Mesenchymal stem cell (in vitro differentiated cells and primary cell): ENCODE data around the gene LAMA5.

ENCODE experiments used
- DNase-seq: peaks from one replicate; pipeline ENCODE4 v3.0.0-alpha.2; 2013
- H2AFZ ChIP-seq: one replicate; pipeline ENCODE4 v1.6.1; 2013; ENCODE audit warnings: low read depth, mild to moderate bottlenecking, control low read depth, inconsistent platforms, low read length, moderate library complexity
- H2AK5ac ChIP-seq: 2 replicates; pipeline ENCODE4 v1.6.1; 2013; ENCODE audit warnings: low read length, moderate library complexity, mild to moderate bottlenecking, inconsistent platforms; ENCODE audit not compliant: severe bottlenecking
- H2BK120ac ChIP-seq: one replicate; pipeline ENCODE4 v1.6.1; 2013; ENCODE audit warnings: low read depth, mild to moderate bottlenecking, inconsistent platforms, low read length, moderate library complexity
- H2BK12ac ChIP-seq, 2 experiments: one replicate each; pipeline ENCODE4 v1.6.1; 2013; ENCODE audit warnings: inconsistent platforms in 2 of 2, low read length in 2 of 2, mild to moderate bottlenecking in 2 of 2, moderate library complexity in 2 of 2, control low read depth in 1 of 2
- H2BK15ac ChIP-seq: one replicate; pipeline ENCODE4 v1.6.1; 2013; ENCODE audit warnings: mild to moderate bottlenecking, low read depth, inconsistent platforms; ENCODE audit not compliant: poor library complexity, severe bottlenecking
- H2BK5ac ChIP-seq: 2 replicates; pipeline ENCODE4 v1.6.1; 2013; ENCODE audit warnings: low read depth, mild to moderate bottlenecking, low read length, control low read depth, inconsistent platforms; ENCODE audit not compliant: poor library complexity, severe bottlenecking
- H3K14ac ChIP-seq, 2 experiments: one replicate each; pipeline ENCODE4 v1.6.1; 2013; ENCODE audit warnings: inconsistent platforms in 2 of 2, low read length in 2 of 2, control low read depth in 1 of 2, mild to moderate bottlenecking in 1 of 2, moderate library complexity in 1 of 2
- H3K18ac ChIP-seq, 2 experiments: one replicate each; pipeline ENCODE4 v1.6.1; 2013; ENCODE audit warnings: inconsistent platforms in 2 of 2, low read length in 2 of 2, control low read depth in 1 of 2, low read depth in 1 of 2, mild to moderate bottlenecking in 1 of 2
- H3K23ac ChIP-seq, 2 experiments: one replicate each; pipeline ENCODE4 v1.6.1; 2013; ENCODE audit warnings: inconsistent platforms in 2 of 2, low read length in 2 of 2, mild to moderate bottlenecking in 2 of 2, moderate library complexity in 2 of 2, control low read depth in 1 of 2
- H3K27ac ChIP-seq: 2 replicates; pipeline ENCODE4 v1.5.1; 2013; ENCODE audit warnings: mild to moderate bottlenecking, moderate library complexity, low read length, control low read depth, inconsistent platforms; ENCODE audit not compliant: poor library complexity, severe bottlenecking
- H3K27me3 ChIP-seq, 2 experiments: 2 replicates each; pipeline versions ENCODE4 v1.6.1 to v1.7.0; 2013; ENCODE audit warnings: low read length in 2 of 2, mild to moderate bottlenecking in 2 of 2, moderate library complexity in 2 of 2, control low read depth in 1 of 2, inconsistent platforms in 1 of 2; ENCODE audit not compliant: control insufficient read depth in 1 of 2, insufficient read depth in 1 of 2
- H3K36me3 ChIP-seq, 2 experiments: 2 replicates each; pipeline versions ENCODE4 v1.6.1 to v1.7.0; 2013; ENCODE audit warnings: low read length in 2 of 2, control low read depth in 1 of 2, inconsistent platforms in 1 of 2, low read depth in 1 of 2, mild to moderate bottlenecking in 1 of 2; ENCODE audit not compliant: insufficient read depth in 2 of 2, control insufficient read depth in 1 of 2
- H3K4ac ChIP-seq, 2 experiments: one replicate each; pipeline ENCODE4 v1.6.1; 2013; ENCODE audit warnings: inconsistent platforms in 2 of 2, low read length in 2 of 2, mild to moderate bottlenecking in 2 of 2, moderate library complexity in 2 of 2, control low read depth in 1 of 2, low read depth in 1 of 2
- H3K4me1 ChIP-seq: 2 replicates; pipeline ENCODE4 v1.6.1; 2013; ENCODE audit warnings: low read depth, low read length, control low read depth; ENCODE audit not compliant: control insufficient read depth, insufficient read depth
- H3K4me2 ChIP-seq: 2 replicates; pipeline ENCODE4 v1.6.1; 2013; ENCODE audit warnings: low read length, mild to moderate bottlenecking, inconsistent platforms; ENCODE audit not compliant: poor library complexity, severe bottlenecking
- H3K4me3 ChIP-seq, 2 experiments: 2 replicates each; pipeline versions ENCODE4 v1.5.1 to v1.7.0; 2013; ENCODE audit warnings: low read length in 2 of 2, mild to moderate bottlenecking in 2 of 2, control low read depth in 1 of 2, low read depth in 1 of 2; ENCODE audit not compliant: insufficient read depth in 1 of 2
- H3K79me1 ChIP-seq: replicated peaks from 2 replicates; pipeline ENCODE4 v1.6.1; 2013; ENCODE audit warnings: mild to moderate bottlenecking, control low read depth, low read length, inconsistent platforms; ENCODE audit not compliant: poor library complexity, severe bottlenecking
- H3K9ac ChIP-seq: 2 replicates; pipeline ENCODE4 v1.7.0; 2013; ENCODE audit warnings: mild to moderate bottlenecking, low read length, moderate library complexity
- H3K9me3 ChIP-seq: 2 replicates; pipeline ENCODE4 v1.7.0; 2013; ENCODE audit warnings: mild to moderate bottlenecking, low read length; ENCODE audit not compliant: control insufficient read depth
- H4K8ac ChIP-seq: one replicate; pipeline ENCODE4 v1.6.1; 2013; ENCODE audit warnings: inconsistent platforms, mild to moderate bottlenecking, low read length, moderate library complexity
- H4K91ac ChIP-seq: one replicate; pipeline ENCODE4 v1.6.1; 2013; ENCODE audit warnings: mild to moderate bottlenecking, low read length, inconsistent platforms
- WGBS: methylation state at CpG from one replicate; pipeline ENCODE4 v1.1.7; 2013; ENCODE audit warnings: mixed read lengths; 5-methylcytosine and 5-hydroxymethylcytosine counted together

LAMA5 gene

GRCh38 chr20:62291251-62292066 is 75.7 kb downstream of the LAMA5 start:
- no peak overlapping the region for H2BK15ac ChIP-seq
- no peak for DNase-seq
- H3K27me3 ChIP-seq: no peaks in the 10 kb centered on the region

DNA sequence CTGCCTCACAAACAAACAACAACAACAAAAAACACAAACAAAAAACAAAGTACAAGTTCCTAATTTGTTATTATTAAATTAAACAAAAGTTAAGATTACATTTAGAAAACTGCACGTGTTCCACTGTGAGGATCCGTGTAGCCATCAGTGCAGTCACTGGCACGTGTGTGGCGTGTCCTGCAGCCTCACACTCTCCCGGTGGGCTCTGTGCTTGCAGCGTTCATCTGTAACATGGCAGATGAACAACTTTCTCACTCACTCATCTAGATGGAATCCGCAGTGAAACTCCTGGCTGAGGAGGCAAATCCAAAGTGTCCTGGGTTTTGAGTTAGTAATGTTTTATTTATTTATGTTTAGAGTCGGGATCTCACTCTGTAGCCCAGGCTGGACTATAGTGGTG is 77.2 kb downstream of the LAMA5 start:
- Histone ChIP-seq H3K4me1 (no peaks in the 10 kb centered on the region), H2BK120ac (no peak overlapping the region), H2BK5ac (no peak overlapping the region), H3K23ac (no peak overlapping the region), H2BK12ac (no peak overlapping the region), H4K91ac (no peak overlapping the region), H3K79me1 (peaks cover 10% of the 10 kb centered on the region), H2AFZ (no peak overlapping the region), H2AK5ac (no peak overlapping the region), H3K18ac (no peak overlapping the region), H3K4me2 (no peak overlapping the region), H3K27me3 (no peaks in the 10 kb centered on the region), H3K4ac (no peak overlapping the region), H3K4me3 (no peak overlapping the region), H3K9ac (no peak overlapping the region), H3K36me3 (peaks cover 74 to 80% of the 10 kb centered on the region in 2 experiments), H3K9me3 (no peaks in the 10 kb centered on the region), H3K27ac (no peak overlapping the region), H3K14ac (no peak overlapping the region), H4K8ac (no peak overlapping the region), H2BK15ac (no peak overlapping the region)
- DNase-seq: no peak
- WGBS: 92% methylated on average over 8 of the region's 8 CpGs

More at GRCh38 chr20:62291251-62292066, 75.7 kb downstream of the LAMA5 start:
- H3K23ac ChIP-seq: no peak overlapping the region
- no peak overlapping the region for H3K14ac ChIP-seq
- peaks cover 73 to 80% of the 10 kb centered on the region in 2 experiments for H3K36me3 ChIP-seq
- H3K9me3 ChIP-seq: no peaks in the 10 kb centered on the region
- no peak overlapping the region for H3K4me2 ChIP-seq
- no peaks in the 10 kb centered on the region for H3K4me1 ChIP-seq
- H3K18ac ChIP-seq: no peak overlapping the region
- no peak overlapping the region for H3K4me3 ChIP-seq
- no peak overlapping the region for H3K27ac ChIP-seq
- no peak overlapping the region for H3K4ac ChIP-seq
- no peak overlapping the region for H2BK5ac ChIP-seq
- WGBS: 97% methylated on average over 29 of the region's 29 CpGs
- peaks cover 13% of the 10 kb centered on the region for H3K79me1 ChIP-seq
- no peak overlapping the region for H2BK12ac ChIP-seq
- H2AK5ac ChIP-seq: no peak overlapping the region
- no peak overlapping the region for H4K91ac ChIP-seq
- H2BK120ac ChIP-seq: no peak overlapping the region
- no peak overlapping the region for H3K9ac ChIP-seq
- no peak overlapping the region for H2AFZ ChIP-seq
- H4K8ac ChIP-seq: no peak overlapping the region

DNA sequence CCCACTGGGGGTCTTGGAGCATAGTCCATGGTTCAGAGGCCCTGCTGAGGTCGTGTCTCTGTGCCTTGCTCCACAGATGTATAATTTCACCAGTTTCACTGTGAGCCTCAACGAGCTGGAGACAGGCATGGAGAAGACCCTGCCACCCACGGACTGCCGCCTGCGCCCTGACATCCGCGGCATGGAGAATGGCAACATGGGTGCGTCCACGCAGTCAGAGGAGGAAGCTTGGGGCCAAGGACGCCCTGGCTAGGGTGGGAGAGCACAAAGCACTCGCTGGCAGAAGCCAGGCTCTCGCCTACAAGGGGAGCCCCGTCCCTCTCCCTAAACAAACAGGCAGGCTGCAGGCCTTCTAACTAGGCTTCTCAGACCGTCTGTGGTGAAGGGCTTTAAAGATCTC is 78.0 kb downstream of the LAMA5 start:
- no peak overlapping the region for H2BK12ac ChIP-seq
- H3K9ac ChIP-seq: no peak overlapping the region
- no peak overlapping the region for H2AFZ ChIP-seq
- H3K18ac ChIP-seq: no peak overlapping the region
- H3K27me3 ChIP-seq: no peaks in the 10 kb centered on the region
- no peak overlapping the region for H2AK5ac ChIP-seq
- DNase-seq: no peak
- H3K4me1 ChIP-seq: no peaks in the 10 kb centered on the region
- H3K79me1 ChIP-seq: peaks cover 10% of the 10 kb centered on the region
- H2BK120ac ChIP-seq: no peak overlapping the region
- no peak overlapping the region for H3K4ac ChIP-seq
- no peak overlapping the region for H2BK5ac ChIP-seq
- no peak overlapping the region for H3K4me3 ChIP-seq
- H3K9me3 ChIP-seq: no peaks in the 10 kb centered on the region
- H4K91ac ChIP-seq: no peak overlapping the region
- H4K8ac ChIP-seq: no peak overlapping the region
- H3K4me2 ChIP-seq: no peak overlapping the region
- H2BK15ac ChIP-seq: no peak overlapping the region
- H3K27ac ChIP-seq: no peak overlapping the region
- H3K23ac ChIP-seq: no peak overlapping the region
- H3K36me3 ChIP-seq: peaks cover 74 to 81% of the 10 kb centered on the region in 2 experiments
- 95% methylated on average over 13 of the region's 14 CpGs for WGBS
- H3K14ac ChIP-seq: no peak overlapping the region

- Histone ChIP-seq H3K27ac (no peak overlapping the region), H4K8ac (no peak overlapping the region), H3K4ac (no peak overlapping the region), H4K91ac (no peak overlapping the region), H2AFZ (no peak overlapping the region), H3K36me3 (peaks cover 74 to 81% of the 10 kb centered on the region in 2 experiments), H3K14ac (no peak overlapping the region), H3K4me1 (no peaks in the 10 kb centered on the region), H3K27me3 (no peaks in the 10 kb centered on the region), H2BK12ac (no peak overlapping the region), H2BK5ac (no peak overlapping the region), H2BK15ac (no peak overlapping the region), H3K9ac (no peak overlapping the region), H3K18ac (no peak overlapping the region), H3K79me1 (peaks cover 10% of the 10 kb centered on the region), H2BK120ac (no peak overlapping the region), H3K4me2 (no peak overlapping the region), H3K23ac (no peak overlapping the region), H3K9me3 (no peaks in the 10 kb centered on the region), H2AK5ac (no peak overlapping the region), H3K4me3 (no peak overlapping the region)
- WGBS: 98% methylated on average over 15 of the region's 15 CpGs
- no peak for DNase-seq
Observed at GRCh38 chr20:62288535-62289105, 78.5 kb downstream of the LAMA5 start.
